GM15510 (cell line): ENCODE data around the gene NFKBIE.

Experiments used
- POLR2A ChIP-seq: IDR thresholded peaks from 3 replicates; pipeline ENCODE4 v1.6.1; 2011; ENCODE audit warnings: borderline replicate concordance; ENCODE audit not compliant: insufficient read length; ENCODE audit errors: extremely low read depth

Gene NFKBIE

DNA sequence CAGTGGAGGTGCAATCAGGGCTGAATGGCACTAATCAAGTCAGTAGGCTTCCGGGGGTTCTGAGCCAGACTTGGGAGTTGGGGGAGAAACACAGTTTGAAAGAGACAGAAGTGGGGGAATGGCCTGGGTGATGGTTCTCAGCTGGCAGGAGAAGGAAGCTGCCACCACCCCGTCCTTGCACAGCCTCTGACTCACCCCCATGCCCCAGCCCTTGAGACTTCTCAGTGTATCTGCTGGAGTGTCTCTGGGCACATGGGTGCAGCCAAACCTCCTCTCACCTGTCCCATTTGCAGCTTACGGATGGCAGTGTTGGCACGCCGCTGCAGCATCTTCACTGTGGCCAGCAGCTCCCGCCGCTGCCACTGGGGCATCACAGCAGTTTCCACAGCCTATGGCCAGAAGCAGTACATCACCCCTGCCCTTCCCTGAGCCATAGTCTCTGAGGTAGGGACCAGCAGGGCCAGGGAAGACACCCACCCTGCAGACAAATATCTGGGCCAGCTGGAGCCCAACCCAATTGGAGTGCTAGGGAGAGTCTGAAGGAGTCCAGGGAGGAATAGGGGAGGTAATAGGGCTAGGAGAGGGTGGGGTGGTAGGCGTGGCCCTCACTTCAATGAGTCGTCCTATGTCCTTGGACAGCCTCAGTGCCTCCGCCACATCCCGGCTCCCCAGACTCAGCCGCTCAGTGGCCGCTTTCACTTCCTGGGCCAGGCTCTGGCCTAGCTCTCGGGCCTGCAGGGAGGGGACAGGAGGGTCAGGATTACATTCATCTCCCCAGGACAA is 36.6 kb upstream of the NFKBIE start:
- TF ChIP-seq POLR2A, result no peak

- TF ChIP-seq POLR2A, result no peak
Measured at GRCh38 chr6:44301106-44301505, 35.8 kb upstream of the NFKBIE start.

DNA sequence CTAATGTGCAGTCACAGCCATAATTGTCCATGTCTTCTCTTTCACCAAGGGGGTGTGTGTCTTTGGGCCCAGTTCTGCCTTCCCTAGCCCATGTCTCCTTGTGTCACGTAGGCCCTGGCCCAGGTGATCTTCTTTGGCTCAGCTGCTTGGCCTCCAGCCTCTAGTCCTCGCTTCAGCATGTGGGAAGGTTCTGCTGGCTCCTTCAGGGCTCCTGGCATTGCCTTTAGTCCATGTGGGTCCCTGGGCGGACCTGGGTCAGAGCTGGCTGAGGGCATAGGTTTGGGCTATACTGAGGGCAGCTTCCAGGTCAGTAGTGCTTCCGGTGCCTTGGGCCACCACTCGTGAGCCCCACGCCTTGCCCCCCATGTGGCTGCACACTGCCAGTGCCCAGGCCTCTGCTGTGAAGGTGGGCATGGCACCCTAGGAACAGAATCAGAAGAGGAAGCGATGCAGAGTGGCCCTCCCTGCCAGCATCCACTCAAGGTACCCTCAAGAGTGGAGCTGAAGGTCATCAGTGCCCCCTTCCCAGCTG is 35.0 kb upstream of the NFKBIE start:
- no peak for TF ChIP-seq POLR2A

GRCh38 chr6:44298864-44299263 is 33.5 kb upstream of the NFKBIE start:
- TF ChIP-seq POLR2A, result no peak

- TF ChIP-seq POLR2A, result no peak
Measured at GRCh38 chr6:44298055-44298803, 32.9 kb upstream of the NFKBIE start.

- no peak for TF ChIP-seq POLR2A
Measured at GRCh38 chr6:44297063-44298038, 32.0 kb upstream of the NFKBIE start.

DNA sequence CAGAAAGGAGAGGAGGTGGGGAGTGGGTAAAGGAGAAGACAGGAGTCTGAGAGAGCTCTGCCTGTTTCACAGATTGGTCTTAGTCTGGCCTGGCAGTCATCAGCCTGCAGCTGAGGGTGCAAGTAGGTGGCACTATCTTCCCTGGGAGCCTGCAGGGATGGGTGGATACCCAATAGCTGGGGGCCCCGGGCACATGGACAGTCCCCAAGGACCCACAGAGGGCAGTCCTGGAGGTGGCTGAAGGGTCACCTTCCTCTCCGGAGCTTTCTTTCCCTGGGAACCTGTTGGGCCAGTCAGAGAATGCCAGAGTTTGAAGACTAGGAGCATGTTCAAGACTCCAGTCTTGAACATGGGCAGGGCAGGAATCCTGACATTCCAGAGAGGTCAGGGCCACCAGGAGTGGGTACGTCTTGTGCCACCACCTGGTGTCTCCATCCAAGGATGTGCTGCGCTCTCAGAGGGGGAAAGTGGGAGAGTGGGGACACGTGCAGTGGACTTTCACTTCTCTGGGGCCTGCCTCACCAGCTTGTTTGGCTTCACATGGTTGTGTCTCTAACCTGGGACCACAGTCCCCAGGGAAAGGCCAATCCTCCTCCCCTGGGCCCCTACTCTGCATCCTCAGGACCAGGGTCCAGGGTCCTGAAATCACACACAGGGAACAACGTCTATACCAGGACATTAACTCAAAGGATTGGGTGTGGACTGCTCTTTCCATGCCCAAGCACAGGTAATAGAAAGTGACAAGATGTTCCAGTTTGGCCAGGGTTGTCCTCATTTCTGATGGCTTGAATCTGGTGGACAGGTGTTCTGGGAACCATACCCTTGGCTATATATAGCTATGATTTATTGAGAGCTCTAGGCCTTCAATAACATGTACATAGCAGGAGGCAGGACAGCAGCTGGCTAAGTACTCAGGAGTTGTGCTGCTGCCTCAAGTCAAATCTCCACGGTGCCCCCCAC is 29.8 kb upstream of the NFKBIE start:
- no peak for TF ChIP-seq POLR2A

DNA sequence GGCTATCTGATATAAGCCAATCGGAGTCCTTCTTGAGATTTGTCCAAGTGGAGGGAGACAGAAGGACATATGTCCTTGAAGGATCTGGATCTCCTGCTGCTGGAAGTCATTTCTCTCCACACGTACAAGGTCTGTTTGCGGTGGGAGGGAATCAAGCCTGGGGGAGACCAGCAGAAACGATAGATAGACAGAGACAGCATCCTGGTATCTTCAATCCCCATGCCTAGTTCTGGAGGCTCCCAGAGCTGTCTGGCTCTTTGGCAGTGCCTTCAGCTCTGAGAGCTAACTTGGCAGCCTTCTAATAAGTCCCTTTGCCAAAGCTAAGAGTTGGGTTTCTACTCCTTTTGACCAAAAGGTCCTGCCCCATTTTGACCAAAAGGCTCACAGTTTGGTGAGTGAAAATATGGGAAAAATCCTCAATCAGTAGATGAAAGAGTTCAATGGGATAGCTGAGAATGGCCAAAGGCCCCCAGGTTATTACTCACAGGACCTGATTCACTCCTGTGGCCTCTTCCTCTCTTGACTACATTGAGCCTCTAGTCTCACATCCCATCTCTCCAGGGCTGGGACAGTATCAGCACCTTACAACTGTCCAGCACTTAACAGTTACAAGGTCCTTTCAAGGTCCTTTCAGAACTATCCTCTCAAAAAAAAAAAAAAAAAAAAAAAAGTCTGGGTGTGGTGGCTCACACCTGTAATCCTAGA is 27.5 kb upstream of the NFKBIE start:
- no peak for TF ChIP-seq POLR2A

GRCh38 chr6:44291841-44292240 is 26.5 kb upstream of the NFKBIE start:
- TF ChIP-seq POLR2A, result no peak

DNA sequence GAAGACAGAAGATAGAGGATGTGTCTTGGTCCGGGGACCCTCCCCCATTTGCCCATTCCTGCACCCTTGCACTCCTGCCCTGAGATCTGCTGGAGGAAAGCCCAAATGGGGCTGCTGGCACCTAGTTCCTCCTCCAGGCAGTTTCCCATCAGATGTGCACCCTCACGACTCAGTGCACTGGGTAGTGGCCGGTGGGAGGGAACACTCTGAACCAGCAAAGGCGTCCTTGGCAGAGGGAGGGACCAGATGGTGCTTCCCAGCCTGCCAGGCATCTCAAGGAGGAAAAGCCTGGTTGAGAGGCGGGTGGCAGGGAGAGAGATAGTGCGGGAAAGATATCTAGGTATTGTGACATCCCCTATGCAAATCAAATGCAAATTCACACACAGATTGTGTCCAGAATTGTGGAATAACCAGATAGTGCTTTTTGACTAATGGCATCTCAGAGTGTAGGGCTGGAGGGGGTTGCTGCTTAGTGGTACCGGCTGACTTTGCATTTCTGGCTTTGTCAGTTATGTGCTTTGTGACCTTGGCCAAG is 24.4 kb upstream of the NFKBIE start:
- TF ChIP-seq POLR2A, result no peak

DNA sequence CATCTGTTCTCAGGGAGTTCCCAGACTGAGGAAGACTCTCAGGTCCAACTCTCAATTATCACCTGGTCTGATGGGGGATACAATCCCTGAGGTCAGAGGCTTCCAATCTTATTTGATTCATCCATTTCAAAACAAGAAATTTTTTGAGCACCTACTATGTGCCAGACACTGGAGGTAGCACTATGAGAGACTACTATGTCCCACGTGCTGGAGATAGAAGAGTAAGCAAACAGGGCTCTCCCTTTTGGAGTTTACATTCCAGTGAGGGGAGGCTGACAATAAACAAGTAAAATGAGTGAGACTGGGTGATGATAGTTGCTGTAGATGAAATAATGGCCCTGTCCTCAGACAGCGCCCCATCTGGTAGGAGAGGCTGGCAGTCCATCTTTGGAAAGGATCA is 21.4 kb upstream of the NFKBIE start:
- no peak for TF ChIP-seq POLR2A

- TF ChIP-seq POLR2A, result no peak
Measured at GRCh38 chr6:44286285-44286565, 20.9 kb upstream of the NFKBIE start.
